HCT116 (cell line): ENCODE measurements around the gene SLC47A2. TPM values are rescaled to one million over a fixed set of nuclear protein-coding genes. Genes with fewer than 3 reads are reported as not detected.

ENCODE experiments used
- ATAC-seq: fragments of 200-7000 bp; cut with Tn5 transposase; 2 replicates; pipeline ENCODE4 v1.9.1; 2020; ENCODE audit warnings: mild to moderate bottlenecking, moderate library complexity
- BruUV-seq: library from RNA; stranded (reverse); fragments of 400-500 nt; replicated peaks from 2 replicates; lab custom pipeline; 2021; lab: Mats Ljungman, UMichigan
- CTCF ChIA-PET: fragments of 300-600 bp; sonication (Branson Sonifier 250); formaldehyde crosslinking; loops from one replicate; lab custom pipeline; 2021; ENCODE audit warnings: antibody characterized with exemption; lab: Charles Lee
- POLR2A ChIA-PET: fragments of 300-600, 350-600 bp; sonication (Branson Sonifier 250); formaldehyde crosslinking; loops from one replicate; lab custom pipeline; 2021; ENCODE audit warnings: antibody characterized with exemption; lab: Charles Lee
- RAD21 ChIA-PET, 2 experiments: fragments of 300-600 bp; sonication (Branson Sonifier 250); formaldehyde crosslinking; loops; one replicate each; lab custom pipeline; 2023; ENCODE audit warnings: low total read pairs in 2 of 2; ENCODE audit not compliant: uncharacterized antibody in 2 of 2, unreplicated experiment in 2 of 2, low non-redundant PET in 1 of 2; lab: Charles Lee
- DNase-seq: peaks from one replicate; pipeline ENCODE4 v3.0.0-alpha.2; 2010; ENCODE audit warnings: low read depth, low spot score
- H2AFZ ChIP-seq: fragments of 200-600 bp; shearing (Covaris generic), sonication (generic); 2 replicates; pipeline ENCODE4 v1.6.1; 2017; ENCODE audit warnings: low read depth, mixed run types, mixed read lengths, antibody characterized with exemption, low read length; ENCODE audit not compliant: poor library complexity, severe bottlenecking
- H3K27ac ChIP-seq: 2 replicates; pipeline ENCODE4 v1.5.1; 2012; ENCODE audit warnings: low read depth, low read length
- H3K27me3 ChIP-seq: fragments of 200-600 bp; sonication (generic); 2 replicates; pipeline ENCODE4 v1.6.1; 2016; ENCODE audit warnings: mixed run types, low read length, mixed read lengths; ENCODE audit not compliant: insufficient read depth
- H3K36me3 ChIP-seq, 2 experiments: fragments of 200-500 bp in 1 of 2; fragments of 200-600 bp in 1 of 2; sonication (Bioruptor generic) in 1 of 2; sonication (generic) in 1 of 2; 2 replicates each; pipeline versions ENCODE4 v1.5.1 to v1.6.1; 2014 to 2016; ENCODE audit warnings: low read length in 2 of 2, inconsistent platforms in 1 of 2, mixed read lengths in 1 of 2, mixed run types in 1 of 2; ENCODE audit not compliant: insufficient read depth in 2 of 2, control insufficient read depth in 1 of 2
- H3K4me1 ChIP-seq, 2 experiments: fragments of 200-600 bp in 1 of 2; sonication (generic) in 1 of 2; 2 replicates each; pipeline versions ENCODE4 v1.5.1 to v1.6.1; 2012 to 2017; ENCODE audit warnings: low read length in 2 of 2, inconsistent platforms in 1 of 2, mild to moderate bottlenecking in 1 of 2, mixed read lengths in 1 of 2, mixed run types in 1 of 2, moderate library complexity in 1 of 2; ENCODE audit not compliant: insufficient read depth in 2 of 2, control insufficient read depth in 1 of 2
- H3K4me2 ChIP-seq: fragments of 200-600 bp; sonication (generic); 2 replicates; pipeline ENCODE4 v1.6.1; 2017; ENCODE audit warnings: mixed run types, low read length, mixed read lengths
- H3K4me3 ChIP-seq, 2 experiments: fragments of 200-600 bp in 1 of 2; sonication (generic) in 1 of 2; replicated peaks in 1 of 2; 2 replicates each; pipeline ENCODE4 v1.5.1; 2011 to 2016; ENCODE audit warnings: low read length in 2 of 2, control low read depth in 1 of 2, low read depth in 1 of 2, mild to moderate bottlenecking in 1 of 2, mixed read lengths in 1 of 2, mixed run types in 1 of 2
- H3K79me2 ChIP-seq: fragments of 200-600 bp; sonication (generic); 2 replicates; pipeline ENCODE4 v1.6.1; 2017; ENCODE audit warnings: mild to moderate bottlenecking, mixed run types, low read length, moderate library complexity, mixed read lengths; ENCODE audit not compliant: insufficient read depth
- H3K9ac ChIP-seq: fragments of 200-600 bp; sonication (generic); 2 replicates; pipeline ENCODE4 v1.6.1; 2016; ENCODE audit warnings: low read length, mixed read lengths
- H3K9me2 ChIP-seq: fragments of 200-600 bp; sonication (generic), shearing (Covaris generic); 2 replicates; pipeline ENCODE4 v1.6.1; 2017; ENCODE audit warnings: mixed run types, mild to moderate bottlenecking, moderate library complexity; ENCODE audit not compliant: insufficient read depth
- H3K9me3 ChIP-seq, 2 experiments: fragments of 200-500 bp in 1 of 2; fragments of 200-600 bp in 1 of 2; sonication (Bioruptor generic) in 1 of 2; sonication (generic) in 1 of 2; 2 replicates each; pipeline ENCODE4 v1.6.1; 2014 to 2017; ENCODE audit warnings: low read length in 2 of 2, mixed read lengths in 2 of 2, inconsistent platforms in 1 of 2, low read depth in 1 of 2, mild to moderate bottlenecking in 1 of 2, mixed run types in 1 of 2, moderate library complexity in 1 of 2; ENCODE audit not compliant: control insufficient read depth in 1 of 2, insufficient read depth in 1 of 2
- H4K20me1 ChIP-seq: fragments of 200-600 bp; sonication (generic), shearing (Covaris generic); 2 replicates; pipeline ENCODE4 v1.6.1; 2017; ENCODE audit warnings: mixed run types, mild to moderate bottlenecking, moderate library complexity; ENCODE audit not compliant: insufficient read depth
- CBX3 ChIP-seq: IDR thresholded peaks from 2 replicates; pipeline ENCODE4 v1.6.1; 2012; ENCODE audit warnings: low read depth
- CEBPB ChIP-seq: IDR thresholded peaks from 2 replicates; pipeline ENCODE4 v1.6.1; 2012; ENCODE audit warnings: low read depth
- EGR1 ChIP-seq: IDR thresholded peaks from 2 replicates; pipeline ENCODE4 v1.6.1; 2012; ENCODE audit warnings: low read depth
- EZH2 ChIP-seq: fragments of 200-600 bp; sonication (generic); IDR thresholded peaks from 2 replicates; pipeline ENCODE4 v1.6.1; 2017; ENCODE audit warnings: antibody characterized with exemption, mixed run types
- EZH2phosphoT487 ChIP-seq: fragments of 200-600 bp; IDR thresholded peaks from 2 replicates; pipeline ENCODE4 v1.6.1; 2018; ENCODE audit warnings: antibody characterized with exemption, borderline replicate concordance
- JUND ChIP-seq: IDR thresholded peaks from 2 replicates; pipeline ENCODE4 v1.6.1; 2012
- POLR2A ChIP-seq: IDR thresholded peaks from 2 replicates; pipeline ENCODE4 v1.7.0; 2011; ENCODE audit warnings: borderline replicate concordance; ENCODE audit not compliant: insufficient read depth, insufficient read length; ENCODE audit errors: extremely low read depth
- POLR2AphosphoS5 ChIP-seq: IDR thresholded peaks from 2 replicates; pipeline ENCODE4 v1.6.1; 2011; ENCODE audit warnings: mild to moderate bottlenecking, low read depth, low read length, moderate library complexity
- RAD21 ChIP-seq: IDR thresholded peaks from 2 replicates; pipeline ENCODE4 v1.6.1; 2012; ENCODE audit warnings: low read depth, mild to moderate bottlenecking
- SIN3A ChIP-seq: IDR thresholded peaks from 2 replicates; pipeline ENCODE4 v1.6.1; 2012; ENCODE audit warnings: low read depth
- SRF ChIP-seq: IDR thresholded peaks from 2 replicates; pipeline ENCODE4 v1.6.1; 2012; ENCODE audit warnings: low read depth
- TCF7L2 ChIP-seq: IDR thresholded peaks from 2 replicates; pipeline ENCODE4 v1.7.0; 2011; ENCODE audit warnings: borderline replicate concordance, inconsistent platforms; ENCODE audit not compliant: insufficient read depth, insufficient read length; ENCODE audit errors: extremely low read depth
- YY1 ChIP-seq: IDR thresholded peaks from 2 replicates; pipeline ENCODE4 v1.6.1; 2011; ENCODE audit warnings: low read length, low read depth, moderate library complexity, mild to moderate bottlenecking; ENCODE audit not compliant: insufficient replicate concordance; ENCODE audit errors: extremely low read depth
- ZNF274 ChIP-seq: fragments of 200-500 bp; sonication (Bioruptor generic); IDR thresholded peaks from 2 replicates; pipeline ENCODE4 v1.6.1; 2014; ENCODE audit warnings: mild to moderate bottlenecking, low read depth, low read length, inconsistent platforms
- intact Hi-C: fragments of 100-400 bp; cut with micrococcal nuclease; formaldehyde crosslinking; loops from 2 replicates; pipeline ENCODE4 v1.10.0; 2022
- total RNA-seq: library from RNA; stranded (reverse); gene quantifications from one replicate; pipeline ENCODE4 v1.2.1, GENCODE V29; 2021; ENCODE audit not compliant: unreplicated experiment
- TF ChIP-seq, protein P1 (sequence below): IDR thresholded peaks from 2 replicates; pipeline ENCODE4 v1.6.1; 2011; ENCODE audit warnings: mild to moderate bottlenecking, low read length, moderate library complexity; ENCODE audit not compliant: insufficient replicate concordance; ENCODE audit errors: extremely low read depth
- TF ChIP-seq, protein P2 (sequence below): IDR thresholded peaks from 2 replicates; pipeline ENCODE4 v1.6.1; 2012
- TF ChIP-seq, protein P3 (sequence below): IDR thresholded peaks from 2 replicates; pipeline ENCODE4 v1.6.1; 2012

The SLC47A2 gene
- total RNA-seq, 1 experiment from 2014 or later = not detected

DNA sequence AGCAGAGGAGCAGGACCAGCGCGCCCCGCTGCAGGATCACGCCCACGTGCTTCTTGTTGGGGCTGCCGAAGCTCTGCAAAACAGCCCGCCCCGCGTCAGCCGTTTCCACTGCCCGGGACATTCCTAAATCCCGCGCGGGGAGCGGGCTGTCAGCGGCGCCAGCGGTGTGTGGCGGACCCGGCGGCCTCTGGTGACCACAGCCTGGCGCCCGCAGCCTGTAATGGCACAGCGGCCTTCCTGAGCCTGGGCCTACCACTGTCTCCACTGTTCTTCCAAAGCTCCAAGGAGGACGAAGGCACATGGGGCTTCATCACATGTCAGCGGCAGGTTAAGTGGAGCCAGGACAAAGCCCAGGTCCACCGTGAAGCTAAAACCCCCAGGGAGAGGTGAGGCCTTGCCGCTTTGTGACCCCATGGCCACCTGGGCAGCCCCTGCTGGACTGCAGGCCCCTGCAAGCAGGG is 2.5 kb downstream of the SLC47A2 start:
- CTCF ChIA-PET = interaction anchor here (0.6 to 1.1 kb wide), 3 partner anchors 48 to 168 kb away, joined by 3 to 4 read pairs (median 4); no protein-coding TSS in a partner anchor
- H3K9ac ChIP-seq = no peak overlapping the region
- no peaks in the 10 kb centered on the region for H3K79me2 ChIP-seq
- ATAC-seq (no peak), DNase-seq (no peak)
- H3K27ac ChIP-seq = no peak overlapping the region
- H3K36me3 ChIP-seq = no peaks in the 10 kb centered on the region
- RAD21 ChIA-PET = no interaction called here
- H3K27me3 ChIP-seq = no peaks in the 10 kb centered on the region
- intact Hi-C loops = no loop called here
- TF ChIP-seq SRF (no peak), JUND (no peak), TCF7L2 (no peak), POLR2A (no peak), EZH2phosphoT487 (no peak), POLR2AphosphoS5 (no peak), EGR1 (no peak), YY1 (no peak), CBX3 (no peak), EZH2 (no peak), CEBPB (no peak), SIN3A (no peak), ZNF274 (no peak), RAD21 (no peak)
- TF ChIP-seq, protein P1, sequence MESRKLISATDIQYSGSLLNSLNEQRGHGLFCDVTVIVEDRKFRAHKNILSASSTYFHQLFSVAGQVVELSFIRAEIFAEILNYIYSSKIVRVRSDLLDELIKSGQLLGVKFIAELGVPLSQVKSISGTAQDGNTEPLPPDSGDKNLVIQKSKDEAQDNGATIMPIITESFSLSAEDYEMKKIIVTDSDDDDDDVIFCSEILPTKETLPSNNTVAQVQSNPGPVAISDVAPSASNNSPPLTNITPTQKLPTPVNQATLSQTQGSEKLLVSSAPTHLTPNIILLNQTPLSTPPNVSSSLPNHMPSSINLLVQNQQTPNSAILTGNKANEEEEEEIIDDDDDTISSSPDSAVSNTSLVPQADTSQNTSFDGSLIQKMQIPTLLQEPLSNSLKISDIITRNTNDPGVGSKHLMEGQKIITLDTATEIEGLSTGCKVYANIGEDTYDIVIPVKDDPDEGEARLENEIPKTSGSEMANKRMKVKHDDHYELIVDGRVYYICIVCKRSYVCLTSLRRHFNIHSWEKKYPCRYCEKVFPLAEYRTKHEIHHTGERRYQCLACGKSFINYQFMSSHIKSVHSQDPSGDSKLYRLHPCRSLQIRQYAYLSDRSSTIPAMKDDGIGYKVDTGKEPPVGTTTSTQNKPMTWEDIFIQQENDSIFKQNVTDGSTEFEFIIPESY = no peak
- TF ChIP-seq, protein P2, sequence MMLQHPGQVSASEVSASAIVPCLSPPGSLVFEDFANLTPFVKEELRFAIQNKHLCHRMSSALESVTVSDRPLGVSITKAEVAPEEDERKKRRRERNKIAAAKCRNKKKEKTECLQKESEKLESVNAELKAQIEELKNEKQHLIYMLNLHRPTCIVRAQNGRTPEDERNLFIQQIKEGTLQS = no peak
- TF ChIP-seq, protein P3, sequence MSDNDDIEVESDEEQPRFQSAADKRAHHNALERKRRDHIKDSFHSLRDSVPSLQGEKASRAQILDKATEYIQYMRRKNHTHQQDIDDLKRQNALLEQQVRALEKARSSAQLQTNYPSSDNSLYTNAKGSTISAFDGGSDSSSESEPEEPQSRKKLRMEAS = no peak
- H4K20me1 ChIP-seq = no peaks in the 10 kb centered on the region
- H3K4me1 ChIP-seq = peaks cover 0 to 10% of the 10 kb centered on the region in 2 experiments; a peak in 3 of 4 replicates
- H3K9me3 ChIP-seq = no peaks in the 10 kb centered on the region
- no TSS peak for BruUV-seq
- no peak overlapping the region for H3K4me3 ChIP-seq
- POLR2A ChIA-PET = no interaction called here
- H3K9me2 ChIP-seq = no peaks in the 10 kb centered on the region
- no peak overlapping the region for H2AFZ ChIP-seq
- H3K4me2 ChIP-seq = no peak overlapping the region
